ENCODE data around the gene NAV2.

DNA sequence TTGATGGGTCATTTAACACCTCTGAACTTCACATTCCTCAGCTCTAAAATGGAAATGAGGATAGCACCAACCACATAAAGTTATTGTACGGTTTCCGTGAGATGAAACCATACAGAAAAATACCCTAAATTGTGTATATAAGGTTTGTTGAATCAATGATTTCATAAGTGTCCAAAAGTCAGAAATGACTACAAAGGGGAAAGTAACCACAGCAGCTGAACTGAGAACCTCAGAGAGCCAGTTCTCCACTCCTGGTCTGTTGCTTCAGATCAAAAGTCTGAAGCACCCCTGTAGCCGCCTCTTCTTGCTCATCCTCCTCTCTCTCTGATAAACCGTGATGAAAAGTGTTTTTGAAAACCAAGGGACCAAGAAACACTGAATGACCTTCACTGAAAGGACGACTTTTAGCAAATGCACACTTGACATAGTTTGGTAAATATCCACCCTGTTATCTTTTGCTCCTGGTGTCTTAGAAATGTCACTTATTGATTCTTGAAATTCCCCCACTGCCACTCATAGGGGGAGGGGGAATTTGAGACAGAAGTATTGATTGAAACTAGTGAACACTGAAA, 194.5 kb downstream of the NAV2 start:
- TF ChIP-seq, protein P1, sequence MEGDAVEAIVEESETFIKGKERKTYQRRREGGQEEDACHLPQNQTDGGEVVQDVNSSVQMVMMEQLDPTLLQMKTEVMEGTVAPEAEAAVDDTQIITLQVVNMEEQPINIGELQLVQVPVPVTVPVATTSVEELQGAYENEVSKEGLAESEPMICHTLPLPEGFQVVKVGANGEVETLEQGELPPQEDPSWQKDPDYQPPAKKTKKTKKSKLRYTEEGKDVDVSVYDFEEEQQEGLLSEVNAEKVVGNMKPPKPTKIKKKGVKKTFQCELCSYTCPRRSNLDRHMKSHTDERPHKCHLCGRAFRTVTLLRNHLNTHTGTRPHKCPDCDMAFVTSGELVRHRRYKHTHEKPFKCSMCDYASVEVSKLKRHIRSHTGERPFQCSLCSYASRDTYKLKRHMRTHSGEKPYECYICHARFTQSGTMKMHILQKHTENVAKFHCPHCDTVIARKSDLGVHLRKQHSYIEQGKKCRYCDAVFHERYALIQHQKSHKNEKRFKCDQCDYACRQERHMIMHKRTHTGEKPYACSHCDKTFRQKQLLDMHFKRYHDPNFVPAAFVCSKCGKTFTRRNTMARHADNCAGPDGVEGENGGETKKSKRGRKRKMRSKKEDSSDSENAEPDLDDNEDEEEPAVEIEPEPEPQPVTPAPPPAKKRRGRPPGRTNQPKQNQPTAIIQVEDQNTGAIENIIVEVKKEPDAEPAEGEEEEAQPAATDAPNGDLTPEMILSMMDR (optimal IDR thresholded peaks at IDR 0.05 in 1 of 3, IDR thresholded peaks at IDR 0.05 in 1 of 3, conservative IDR thresholded peaks at IDR 0.05 in 1 of 3; ENCODE audit: extremely low read depth in 1 of 3, insufficient read depth in 2 of 3, low read length in 3 of 3) = no peak
- TF ChIP-seq EZH2 (IDR thresholded peaks at IDR 0.05; ENCODE audit: low read length) = no peak
